Measurements from ENCODE around the gene GPR176.
"Not testable (repeated sequence)": the region's sequence is repeated elsewhere in the genome, so short reads cannot be mapped to it uniquely, and the experiment has no call there.

Gene GPR176

DNA sequence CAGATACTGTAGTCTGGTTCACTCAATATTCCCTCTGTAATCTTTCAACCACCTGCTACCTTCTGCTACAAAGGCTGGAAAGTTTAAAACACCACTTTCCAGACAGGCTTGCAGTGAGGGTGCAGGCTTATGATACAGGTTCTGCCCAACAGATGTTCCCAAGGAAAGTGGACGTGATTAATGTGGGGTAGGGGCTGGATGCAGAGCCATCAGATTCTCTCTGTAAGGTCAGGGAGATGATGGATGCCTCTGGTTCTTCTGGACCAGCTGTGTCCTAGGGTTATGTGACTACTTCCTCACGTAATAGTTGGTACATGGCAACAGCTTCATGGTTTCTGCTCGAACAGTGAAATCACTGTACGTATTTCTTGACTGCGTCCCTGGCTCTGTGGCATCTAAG, 11.1 kb downstream of the GPR176 start:
- Histone ChIP-seq H3K27me3 (ENCODE audit: control insufficient read depth, insufficient read depth, low read length) (no peaks in the 10 kb centered on the region), H3K36me3 (ENCODE audit: control insufficient read depth, insufficient read depth, low read length) (peaks cover 6% of the 10 kb centered on the region), H3K9ac (ENCODE audit: low read depth, low read length) (no peak overlapping the region), H3K4me3 (ENCODE audit: low read depth, low read length) (no peak overlapping the region), H3K4me1 (ENCODE audit: control insufficient read depth, insufficient read depth, low read length) (peaks cover 42% of the 10 kb centered on the region), H3K9me3 (ENCODE audit: control insufficient read depth, insufficient read depth, low read length) (no peaks in the 10 kb centered on the region)

GRCh38 chr15:39908186-39908585, 11.9 kb downstream of the GPR176 start:
- Histone ChIP-seq H3K36me3 (ENCODE audit: control insufficient read depth, insufficient read depth, low read length) (peaks cover 6% of the 10 kb centered on the region), H3K4me3 (ENCODE audit: low read depth, low read length) (no peak overlapping the region), H3K9me3 (ENCODE audit: control insufficient read depth, insufficient read depth, low read length) (no peaks in the 10 kb centered on the region), H3K9ac (ENCODE audit: low read depth, low read length) (no peak overlapping the region), H3K27me3 (ENCODE audit: control insufficient read depth, insufficient read depth, low read length) (no peaks in the 10 kb centered on the region), H3K4me1 (ENCODE audit: control insufficient read depth, insufficient read depth, low read length) (peaks cover 47% of the 10 kb centered on the region)

- Histone ChIP-seq H3K4me3 (ENCODE audit: low read depth, low read length) (no peak overlapping the region), H3K9ac (ENCODE audit: low read depth, low read length) (no peak overlapping the region), H3K36me3 (ENCODE audit: control insufficient read depth, insufficient read depth, low read length) (peaks cover 6% of the 10 kb centered on the region), H3K27me3 (ENCODE audit: control insufficient read depth, insufficient read depth, low read length) (no peaks in the 10 kb centered on the region), H3K4me1 (ENCODE audit: control insufficient read depth, insufficient read depth, low read length) (peaks cover 56% of the 10 kb centered on the region), H3K9me3 (ENCODE audit: control insufficient read depth, insufficient read depth, low read length) (no peaks in the 10 kb centered on the region)
Observed at GRCh38 chr15:39907216-39907615, 12.8 kb downstream of the GPR176 start.

GRCh38 chr15:39904115-39904514, 16.0 kb downstream of the GPR176 start:
- Histone ChIP-seq H3K9me3 (ENCODE audit: control insufficient read depth, insufficient read depth, low read length) (no peaks in the 10 kb centered on the region), H3K4me1 (ENCODE audit: control insufficient read depth, insufficient read depth, low read length) (peaks cover 49% of the 10 kb centered on the region), H3K27me3 (ENCODE audit: control insufficient read depth, insufficient read depth, low read length) (no peaks in the 10 kb centered on the region), H3K36me3 (ENCODE audit: control insufficient read depth, insufficient read depth, low read length) (peaks cover 6% of the 10 kb centered on the region), H3K9ac (ENCODE audit: low read depth, low read length) (no peak overlapping the region), H3K4me3 (ENCODE audit: low read depth, low read length) (no peak overlapping the region)

- Histone ChIP-seq H3K9me3 (ENCODE audit: control insufficient read depth, insufficient read depth, low read length) (no peaks in the 10 kb centered on the region), H3K36me3 (ENCODE audit: control insufficient read depth, insufficient read depth, low read length) (no peaks in the 10 kb centered on the region), H3K27me3 (ENCODE audit: control insufficient read depth, insufficient read depth, low read length) (no peaks in the 10 kb centered on the region), H3K9ac (ENCODE audit: low read depth, low read length) (no peak overlapping the region), H3K4me1 (ENCODE audit: control insufficient read depth, insufficient read depth, low read length) (peaks cover 26% of the 10 kb centered on the region), H3K4me3 (ENCODE audit: low read depth, low read length) (no peak overlapping the region)
Observed at GRCh38 chr15:39898317-39898716, 21.7 kb downstream of the GPR176 start.

- Histone ChIP-seq H3K4me1 (ENCODE audit: control insufficient read depth, insufficient read depth, low read length) (peaks cover 24% of the 10 kb centered on the region), H3K9me3 (ENCODE audit: control insufficient read depth, insufficient read depth, low read length) (no peaks in the 10 kb centered on the region), H3K9ac (ENCODE audit: low read depth, low read length) (no peak overlapping the region)
Observed at GRCh38 chr15:39896846-39897245, 23.2 kb downstream of the GPR176 start.

GRCh38 chr15:39896101-39896500, 24.0 kb downstream of the GPR176 start:
- H3K9me3 ChIP-seq (ENCODE audit: control insufficient read depth, insufficient read depth, low read length), result no peaks in the 10 kb centered on the region
- no peaks in the 10 kb centered on the region for H3K36me3 ChIP-seq (ENCODE audit: control insufficient read depth, insufficient read depth, low read length)
- H3K9ac ChIP-seq (ENCODE audit: low read depth, low read length), result no peak overlapping the region
- H3K27me3 ChIP-seq (ENCODE audit: control insufficient read depth, insufficient read depth, low read length), result no peaks in the 10 kb centered on the region
- H3K4me1 ChIP-seq (ENCODE audit: control insufficient read depth, insufficient read depth, low read length), result peaks cover 24% of the 10 kb centered on the region
- H3K4me3 ChIP-seq (ENCODE audit: low read depth, low read length), result no peak overlapping the region

More at GRCh38 chr15:39896846-39897245, 23.2 kb downstream of the GPR176 start:
- Histone ChIP-seq H3K36me3 (ENCODE audit: control insufficient read depth, insufficient read depth, low read length) (no peaks in the 10 kb centered on the region), H3K27me3 (ENCODE audit: control insufficient read depth, insufficient read depth, low read length) (no peaks in the 10 kb centered on the region), H3K4me3 (ENCODE audit: low read depth, low read length) (no peak overlapping the region)

DNA sequence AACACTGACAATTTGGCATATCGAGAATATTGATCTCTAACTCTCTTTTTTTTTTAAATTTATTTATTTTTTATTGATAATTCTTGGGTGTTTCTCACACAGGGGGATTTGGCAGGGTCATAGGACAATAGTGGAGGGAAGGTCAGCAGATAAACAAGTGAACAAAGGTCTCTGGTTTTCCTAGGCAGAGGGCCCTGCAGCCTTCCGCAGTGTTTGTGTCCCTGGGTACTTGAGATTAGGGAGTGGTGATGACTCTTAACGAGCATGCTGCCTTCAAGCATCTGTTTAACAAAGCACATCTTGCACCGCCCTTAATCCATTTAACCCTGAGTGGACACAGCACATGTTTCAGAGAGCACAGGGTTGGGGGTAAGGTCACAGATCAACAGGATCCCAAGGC, 27.0 kb downstream of the GPR176 start:
- H3K9me3 ChIP-seq (ENCODE audit: control insufficient read depth, insufficient read depth, low read length); H3K4me3 ChIP-seq (ENCODE audit: low read depth, low read length); H3K36me3 ChIP-seq (ENCODE audit: control insufficient read depth, insufficient read depth, low read length); H3K9ac ChIP-seq (ENCODE audit: low read depth, low read length); H3K27me3 ChIP-seq (ENCODE audit: control insufficient read depth, insufficient read depth, low read length): not testable (repeated sequence)
- peaks cover 36% of the 10 kb centered on the region for H3K4me1 ChIP-seq (ENCODE audit: control insufficient read depth, insufficient read depth, low read length)

DNA sequence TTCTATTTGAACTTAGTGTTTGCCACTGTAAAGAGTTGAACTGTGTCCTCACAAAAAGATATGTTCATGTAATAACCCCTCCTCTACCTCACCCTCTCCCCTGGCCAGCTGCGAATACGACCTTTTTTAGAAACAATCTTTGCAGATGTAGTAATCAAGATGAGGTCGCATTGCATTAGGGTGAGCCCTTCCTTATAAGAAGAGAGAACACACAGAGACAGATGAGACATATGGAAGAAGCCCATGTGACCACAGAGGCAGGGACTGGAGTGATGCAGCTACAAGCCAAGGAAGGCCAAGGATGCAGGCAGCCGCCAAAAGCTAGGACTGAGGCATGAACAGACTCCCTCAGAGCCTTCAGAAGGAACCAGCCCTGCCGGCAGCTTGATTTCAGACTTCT, 27.6 kb downstream of the GPR176 start:
- Histone ChIP-seq H3K9ac (ENCODE audit: low read depth, low read length) (no peak overlapping the region), H3K27me3 (ENCODE audit: control insufficient read depth, insufficient read depth, low read length) (no peaks in the 10 kb centered on the region), H3K4me1 (ENCODE audit: control insufficient read depth, insufficient read depth, low read length) (peaks cover 37% of the 10 kb centered on the region), H3K4me3 (ENCODE audit: low read depth, low read length) (no peak overlapping the region), H3K9me3 (ENCODE audit: control insufficient read depth, insufficient read depth, low read length) (no peaks in the 10 kb centered on the region), H3K36me3 (ENCODE audit: control insufficient read depth, insufficient read depth, low read length) (no peaks in the 10 kb centered on the region)

DNA sequence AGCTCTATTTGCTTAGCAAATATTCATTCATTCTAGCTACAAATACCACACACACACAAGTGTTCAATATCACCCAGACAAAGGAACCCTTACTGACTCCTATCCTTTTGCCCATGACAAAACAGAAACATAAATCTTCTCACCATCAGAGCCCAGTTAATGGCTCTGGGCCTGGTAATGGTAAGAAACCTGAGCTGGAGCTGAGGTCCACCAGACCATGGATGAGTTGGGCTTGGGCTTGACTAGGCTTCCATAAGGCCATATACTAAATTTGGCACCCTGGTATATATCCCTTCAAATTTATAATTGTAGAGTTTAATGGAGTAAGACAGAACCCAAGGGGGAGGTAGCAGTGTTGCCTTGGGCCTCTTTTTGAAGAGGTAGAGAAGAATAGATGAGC, 29.4 kb downstream of the GPR176 start:
- H3K27me3 ChIP-seq (ENCODE audit: control insufficient read depth, insufficient read depth, low read length), result no peaks in the 10 kb centered on the region
- H3K4me3 ChIP-seq (ENCODE audit: low read depth, low read length), result no peak overlapping the region
- H3K9me3 ChIP-seq (ENCODE audit: control insufficient read depth, insufficient read depth, low read length), result no peaks in the 10 kb centered on the region
- H3K4me1 ChIP-seq (ENCODE audit: control insufficient read depth, insufficient read depth, low read length), result peaks cover 50% of the 10 kb centered on the region
- no peak overlapping the region for H3K9ac ChIP-seq (ENCODE audit: low read depth, low read length)
- H3K36me3 ChIP-seq (ENCODE audit: control insufficient read depth, insufficient read depth, low read length), result no peaks in the 10 kb centered on the region

GRCh38 chr15:39889601-39890000, 30.5 kb downstream of the GPR176 start:
- Histone ChIP-seq H3K4me3 (ENCODE audit: low read depth, low read length) (no peak overlapping the region), H3K9me3 (ENCODE audit: control insufficient read depth, insufficient read depth, low read length) (no peaks in the 10 kb centered on the region), H3K36me3 (ENCODE audit: control insufficient read depth, insufficient read depth, low read length) (no peaks in the 10 kb centered on the region), H3K4me1 (ENCODE audit: control insufficient read depth, insufficient read depth, low read length) (peaks cover 60% of the 10 kb centered on the region), H3K9ac (ENCODE audit: low read depth, low read length) (no peak overlapping the region), H3K27me3 (ENCODE audit: control insufficient read depth, insufficient read depth, low read length) (no peaks in the 10 kb centered on the region)

DNA sequence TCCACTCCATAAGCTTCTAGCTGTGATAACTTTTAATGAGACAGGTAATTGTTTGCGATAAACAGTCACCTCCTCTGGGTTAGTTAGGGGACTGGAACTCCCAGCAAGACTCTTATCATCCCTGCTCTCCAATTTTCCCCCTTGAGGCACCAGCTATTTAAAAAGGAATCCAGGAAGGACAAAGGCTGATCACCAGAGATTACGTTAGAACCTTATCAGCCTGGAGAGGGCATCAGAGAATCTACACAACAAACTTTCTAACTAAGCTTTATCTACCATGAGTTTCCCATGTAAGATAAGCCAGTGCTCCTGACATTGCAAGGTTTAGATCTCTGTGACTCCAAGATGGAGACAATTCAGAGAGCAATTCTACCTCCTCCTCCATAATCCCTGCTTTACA, 31.3 kb downstream of the GPR176 start:
- Histone ChIP-seq H3K27me3 (ENCODE audit: control insufficient read depth, insufficient read depth, low read length) (no peaks in the 10 kb centered on the region), H3K4me3 (ENCODE audit: low read depth, low read length) (no peak overlapping the region), H3K36me3 (ENCODE audit: control insufficient read depth, insufficient read depth, low read length) (no peaks in the 10 kb centered on the region), H3K9me3 (ENCODE audit: control insufficient read depth, insufficient read depth, low read length) (no peaks in the 10 kb centered on the region), H3K4me1 (ENCODE audit: control insufficient read depth, insufficient read depth, low read length) (peaks cover 67% of the 10 kb centered on the region), H3K9ac (ENCODE audit: low read depth, low read length) (peak overlapping the region; percentile 3)

DNA sequence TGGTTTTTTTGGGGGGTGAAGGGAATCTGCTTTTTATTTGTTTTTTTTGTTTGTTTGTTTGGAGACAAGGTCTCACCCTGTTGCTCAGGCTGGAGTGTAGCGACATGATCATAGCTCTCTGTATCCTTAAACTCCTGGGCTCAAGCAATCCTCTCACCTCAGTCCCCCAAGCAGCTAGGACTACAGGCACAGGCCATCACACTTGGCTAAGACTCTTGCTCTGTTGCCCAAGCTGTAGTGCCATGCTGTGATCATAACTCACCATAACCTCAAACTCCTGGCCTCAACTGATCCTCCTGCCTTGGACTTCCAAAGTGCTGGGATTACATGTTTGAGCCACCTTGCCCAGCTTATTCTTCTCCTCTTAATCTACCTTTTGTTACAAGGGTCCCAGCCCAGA, 31.8 kb downstream of the GPR176 start:
- Histone ChIP-seq H3K9me3 (ENCODE audit: control insufficient read depth, insufficient read depth, low read length) (no peaks in the 10 kb centered on the region), H3K36me3 (ENCODE audit: control insufficient read depth, insufficient read depth, low read length) (no peaks in the 10 kb centered on the region), H3K4me3 (ENCODE audit: low read depth, low read length) (no peak overlapping the region), H3K27me3 (ENCODE audit: control insufficient read depth, insufficient read depth, low read length) (no peaks in the 10 kb centered on the region), H3K4me1 (ENCODE audit: control insufficient read depth, insufficient read depth, low read length) (peaks cover 67% of the 10 kb centered on the region), H3K9ac (ENCODE audit: low read depth, low read length) (peak overlapping the region; percentile 3)

Data from iPS-15b (cell line).